ENCODE measurements around the gene RAB35.
A peak's percentile ranks its signal among the peaks of the same experiment; 100 is the strongest.

The RAB35 gene

DNA sequence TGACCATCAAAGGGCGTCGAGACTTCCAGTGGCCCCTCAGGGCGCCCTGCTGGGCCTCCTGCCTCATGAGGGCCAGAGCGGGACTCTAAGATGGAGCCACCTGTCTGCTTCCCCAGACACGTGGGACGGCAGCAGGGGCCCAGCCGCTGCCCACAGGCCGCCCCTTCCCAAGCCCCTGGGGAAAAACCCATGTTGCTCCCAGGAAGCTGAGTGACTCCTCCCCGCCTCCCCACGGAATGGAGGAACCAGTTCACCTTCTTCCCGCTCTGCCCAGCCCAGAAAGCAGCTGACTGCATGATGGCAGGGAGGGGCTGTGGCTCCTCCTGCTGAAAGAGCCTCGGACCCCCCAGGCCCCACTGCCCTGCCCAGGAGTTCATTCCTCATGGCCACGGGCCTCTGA is 14.9 kb downstream of the RAB35 start:
- Histone ChIP-seq H3K4me1 (ENCODE audit: insufficient read depth, low read length, severe bottlenecking) (peaks cover 22% of the 10 kb centered on the region), H3K27me3 (ENCODE audit: insufficient read depth, low read length) (no peaks in the 10 kb centered on the region), H3K9me2 (ENCODE audit: low read depth, low read length) (no peaks in the 10 kb centered on the region), H3K27ac (ENCODE audit: low read depth, low read length, poor library complexity, severe bottlenecking) (peak overlapping the region; percentile 19), H4K20me1 (ENCODE audit: insufficient read depth, low read length) (no peaks in the 10 kb centered on the region), H3F3A (ENCODE audit: insufficient read depth, low read length) (no peaks in the 10 kb centered on the region), H3K4me2 (ENCODE audit: low read length) (peak overlapping the region; percentile 42; the same call in 1 of the 2 replicates), H3K4me3 (ENCODE audit: low read depth, low read length, poor library complexity, severe bottlenecking) (no peak overlapping the region), H3K9me3 (ENCODE audit: low read length) (no peaks in the 10 kb centered on the region), H2AFZ (ENCODE audit: low read length) (no peak overlapping the region), H3K79me2 (ENCODE audit: insufficient read depth, low read length) (peaks cover 29% of the 10 kb centered on the region), H3K9ac (ENCODE audit: low read length) (peak overlapping the region; percentile 33; the same call in 1 of the 2 replicates), H3K36me3 (ENCODE audit: insufficient read depth, low read length) (peaks cover 92% of the 10 kb centered on the region)
- TF ChIP-seq EZH2 (IDR thresholded peaks at IDR 0.05; ENCODE audit: borderline replicate concordance, low read length), result no peak
- TF ChIP-seq, protein P1, sequence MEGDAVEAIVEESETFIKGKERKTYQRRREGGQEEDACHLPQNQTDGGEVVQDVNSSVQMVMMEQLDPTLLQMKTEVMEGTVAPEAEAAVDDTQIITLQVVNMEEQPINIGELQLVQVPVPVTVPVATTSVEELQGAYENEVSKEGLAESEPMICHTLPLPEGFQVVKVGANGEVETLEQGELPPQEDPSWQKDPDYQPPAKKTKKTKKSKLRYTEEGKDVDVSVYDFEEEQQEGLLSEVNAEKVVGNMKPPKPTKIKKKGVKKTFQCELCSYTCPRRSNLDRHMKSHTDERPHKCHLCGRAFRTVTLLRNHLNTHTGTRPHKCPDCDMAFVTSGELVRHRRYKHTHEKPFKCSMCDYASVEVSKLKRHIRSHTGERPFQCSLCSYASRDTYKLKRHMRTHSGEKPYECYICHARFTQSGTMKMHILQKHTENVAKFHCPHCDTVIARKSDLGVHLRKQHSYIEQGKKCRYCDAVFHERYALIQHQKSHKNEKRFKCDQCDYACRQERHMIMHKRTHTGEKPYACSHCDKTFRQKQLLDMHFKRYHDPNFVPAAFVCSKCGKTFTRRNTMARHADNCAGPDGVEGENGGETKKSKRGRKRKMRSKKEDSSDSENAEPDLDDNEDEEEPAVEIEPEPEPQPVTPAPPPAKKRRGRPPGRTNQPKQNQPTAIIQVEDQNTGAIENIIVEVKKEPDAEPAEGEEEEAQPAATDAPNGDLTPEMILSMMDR (IDR thresholded peaks at IDR 0.05; ENCODE audit: low read length), result no peak

DNA sequence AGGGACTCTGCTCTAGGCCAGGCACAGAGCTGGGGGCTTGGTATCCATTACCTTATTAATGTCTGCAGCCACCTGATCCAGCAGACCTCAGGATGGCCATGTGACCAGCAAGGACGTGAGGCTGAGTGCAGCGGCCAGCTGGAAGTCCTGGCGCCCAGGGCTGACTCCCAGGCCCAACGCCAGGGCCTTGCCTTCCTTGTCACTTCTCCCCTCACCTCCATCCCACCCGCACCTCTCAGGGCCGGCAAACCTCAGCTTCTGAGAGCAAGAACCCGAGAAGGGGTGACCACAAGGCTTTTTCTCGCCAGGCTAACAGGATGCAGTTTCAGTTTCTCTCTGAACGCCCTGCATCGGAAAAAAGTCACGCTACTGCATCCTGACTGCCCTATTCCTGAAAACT is 15.4 kb downstream of the RAB35 start:
- Histone ChIP-seq H3F3A (ENCODE audit: insufficient read depth, low read length) (no peaks in the 10 kb centered on the region), H3K4me1 (ENCODE audit: insufficient read depth, low read length, severe bottlenecking) (peaks cover 23% of the 10 kb centered on the region), H3K4me3 (ENCODE audit: low read depth, low read length, poor library complexity, severe bottlenecking) (no peak overlapping the region), H3K36me3 (ENCODE audit: insufficient read depth, low read length) (peaks cover 94% of the 10 kb centered on the region), H3K9me3 (ENCODE audit: low read length) (no peaks in the 10 kb centered on the region), H3K9ac (ENCODE audit: low read length) (no peak overlapping the region; the same call in 1 of the 2 replicates), H4K20me1 (ENCODE audit: insufficient read depth, low read length) (no peaks in the 10 kb centered on the region), H3K27ac (ENCODE audit: low read depth, low read length, poor library complexity, severe bottlenecking) (peak overlapping the region; percentile 19), H3K79me2 (ENCODE audit: insufficient read depth, low read length) (peaks cover 27% of the 10 kb centered on the region), H2AFZ (ENCODE audit: low read length) (no peak overlapping the region), H3K27me3 (ENCODE audit: insufficient read depth, low read length) (no peaks in the 10 kb centered on the region), H3K4me2 (ENCODE audit: low read length) (peak overlapping the region; percentile 42; the same call in 1 of the 2 replicates), H3K9me2 (ENCODE audit: low read depth, low read length) (no peaks in the 10 kb centered on the region)
- TF ChIP-seq, protein P1 (IDR thresholded peaks at IDR 0.05; ENCODE audit: low read length), result no peak
- TF ChIP-seq EZH2 (IDR thresholded peaks at IDR 0.05; ENCODE audit: borderline replicate concordance, low read length), result no peak

DNA sequence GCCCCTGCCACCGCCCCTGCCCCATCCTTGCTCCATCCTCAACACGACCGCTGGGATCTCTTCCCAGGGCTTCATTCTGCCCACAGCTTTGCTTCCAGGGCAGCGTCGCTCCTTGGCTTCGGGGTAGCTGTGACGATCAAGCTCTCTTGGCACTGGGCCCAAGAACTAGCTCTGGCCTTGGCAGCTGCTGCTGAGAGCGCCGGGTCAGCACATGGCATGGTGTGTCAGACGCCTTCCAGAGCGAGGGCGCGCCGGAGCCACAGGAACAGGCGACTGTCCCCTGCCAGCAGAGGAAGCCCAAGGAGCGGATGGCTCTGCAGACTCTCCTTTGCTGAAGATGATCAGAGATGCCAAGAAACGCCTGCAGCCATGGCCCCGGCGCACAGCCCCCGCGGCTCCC is 15.9 kb downstream of the RAB35 start:
- Histone ChIP-seq H3K4me2 (ENCODE audit: low read length) (no peak overlapping the region), H4K20me1 (ENCODE audit: insufficient read depth, low read length) (no peaks in the 10 kb centered on the region), H3K36me3 (ENCODE audit: insufficient read depth, low read length) (peaks cover 95% of the 10 kb centered on the region)

More for the DNA sequence above, 15.9 kb downstream of the RAB35 start:
- H3K4me3 ChIP-seq (ENCODE audit: low read depth, low read length, poor library complexity, severe bottlenecking), result no peak overlapping the region
- H3F3A ChIP-seq (ENCODE audit: insufficient read depth, low read length), result no peaks in the 10 kb centered on the region
- peaks cover 23% of the 10 kb centered on the region for H3K79me2 ChIP-seq (ENCODE audit: insufficient read depth, low read length)
- no peak overlapping the region for H3K9ac ChIP-seq (ENCODE audit: low read length)
- no peaks in the 10 kb centered on the region for H3K9me2 ChIP-seq (ENCODE audit: low read depth, low read length)
- no peaks in the 10 kb centered on the region for H3K9me3 ChIP-seq (ENCODE audit: low read length)
- H3K27ac ChIP-seq (ENCODE audit: low read depth, low read length, poor library complexity, severe bottlenecking), result no peak overlapping the region
- H2AFZ ChIP-seq (ENCODE audit: low read length), result no peak overlapping the region
- peaks cover 29% of the 10 kb centered on the region for H3K4me1 ChIP-seq (ENCODE audit: insufficient read depth, low read length, severe bottlenecking)
- TF ChIP-seq, protein P1 (IDR thresholded peaks at IDR 0.05; ENCODE audit: low read length), result no peak
- TF ChIP-seq EZH2 (IDR thresholded peaks at IDR 0.05; ENCODE audit: borderline replicate concordance, low read length), result no peak
- no peaks in the 10 kb centered on the region for H3K27me3 ChIP-seq (ENCODE audit: insufficient read depth, low read length)

Measured in OCI-LY1 (cell line).